HepG2 (cell line): ENCODE results near the gene MPG. TPM values are rescaled to one million over a fixed set of nuclear protein-coding genes. Genes with fewer than 3 reads are reported as not detected.

Experiments used
- ATRX ChIP-seq: sonication (generic); formaldehyde crosslinking; IDR thresholded peaks from 2 replicates; pipeline ENCODE4 v1.4.0; 2020; ENCODE audit warnings: missing genetic modification reagents, borderline replicate concordance
- CBX2 ChIP-seq, 2 experiments: fragments of 200-600 bp in 1 of 2; sonication (generic); formaldehyde crosslinking in 1 of 2; IDR thresholded peaks; 2 replicates each; pipeline versions ENCODE4 v1.7.0 to v1.8.1; 2018 to 2022; ENCODE audit warnings: low read depth in 2 of 2, low read length in 1 of 2, mild to moderate bottlenecking in 1 of 2, missing genetic modification reagents in 1 of 2
- GATAD1 ChIP-seq: IDR thresholded peaks from 2 replicates; pipeline ENCODE4 v1.6.1; 2016; ENCODE audit warnings: missing genetic modification reagents, missing compliant biosample characterization
- HHEX ChIP-seq: IDR thresholded peaks from 2 replicates; pipeline ENCODE4 v1.6.1; 2016; ENCODE audit warnings: control low read depth
- MTF1 ChIP-seq: sonication (generic); formaldehyde crosslinking; IDR thresholded peaks from 2 replicates; pipeline ENCODE4 v1.5.0; 2020; ENCODE audit warnings: missing genetic modification reagents
- NFIB ChIP-seq: sonication (generic); formaldehyde crosslinking; IDR thresholded peaks from 2 replicates; pipeline ENCODE4 v1.9.0; 2021; ENCODE audit warnings: missing genetic modification reagents, mild to moderate bottlenecking, borderline replicate concordance
- NFKBIZ ChIP-seq: IDR thresholded peaks from 2 replicates; pipeline ENCODE4 v1.6.1; 2018; ENCODE audit warnings: missing genetic modification reagents, missing compliant biosample characterization
- NR0B2 ChIP-seq: sonication (generic); formaldehyde crosslinking; IDR thresholded peaks from 2 replicates; pipeline ENCODE4 v1.4.0; 2020; ENCODE audit warnings: mild to moderate bottlenecking, missing genetic modification reagents
- PRDM10 ChIP-seq: sonication (generic); formaldehyde crosslinking; IDR thresholded peaks from 2 replicates; pipeline ENCODE4 v1.4.0; 2020; ENCODE audit warnings: low read depth, missing genetic modification reagents
- RFXANK ChIP-seq: IDR thresholded peaks from 2 replicates; pipeline ENCODE4 v1.6.1; 2016
- SRF ChIP-seq: IDR thresholded peaks from 2 replicates; pipeline ENCODE4 v1.6.1; 2011; ENCODE audit warnings: mild to moderate bottlenecking, low read depth, low read length, moderate library complexity
- TCF7 ChIP-seq: sonication (generic); IDR thresholded peaks from 2 replicates; pipeline ENCODE4 v1.6.1; 2016; ENCODE audit warnings: antibody characterized with exemption, low read depth
- ZFP90 ChIP-seq: sonication (generic); formaldehyde crosslinking; IDR thresholded peaks from 2 replicates; pipeline ENCODE4 v1.8.0; 2022; ENCODE audit warnings: missing genetic modification reagents, mild to moderate bottlenecking, inconsistent platforms, borderline replicate concordance
- ZMYM3 ChIP-seq: sonication (generic); formaldehyde crosslinking; IDR thresholded peaks from 2 replicates; pipeline ENCODE4 v1.5.1; 2020; ENCODE audit warnings: mild to moderate bottlenecking, missing genetic modification reagents
- ZNF281 ChIP-seq: sonication (generic); formaldehyde crosslinking; IDR thresholded peaks from 2 replicates; pipeline ENCODE4 v1.4.0; 2020; ENCODE audit warnings: missing genetic modification reagents, borderline replicate concordance
- ZNF451 ChIP-seq: sonication (generic); formaldehyde crosslinking; IDR thresholded peaks from 2 replicates; pipeline ENCODE4 v1.5.0; 2020; ENCODE audit warnings: mild to moderate bottlenecking, missing genetic modification reagents
- ZNF547 ChIP-seq: sonication (generic); formaldehyde crosslinking; IDR thresholded peaks from 2 replicates; pipeline ENCODE4 v1.5.1; 2020; ENCODE audit warnings: mild to moderate bottlenecking, missing genetic modification reagents
- ZNF790 ChIP-seq: sonication (generic); formaldehyde crosslinking; IDR thresholded peaks from 2 replicates; pipeline ENCODE4 v1.8.0; 2022; ENCODE audit warnings: missing genetic modification reagents, mild to moderate bottlenecking, borderline replicate concordance
- ZNF792 ChIP-seq: IDR thresholded peaks from 2 replicates; pipeline ENCODE4 v1.6.1; 2016
- ZSCAN20 ChIP-seq: sonication (generic); formaldehyde crosslinking; IDR thresholded peaks from 2 replicates; pipeline ENCODE4 v1.4.0; 2020; ENCODE audit warnings: missing genetic modification reagents, mild to moderate bottlenecking, borderline replicate concordance
- polyA plus RNA-seq, 8 experiments: library from polyadenylated mRNA; depleted of rRNA in 3 of 8; stranded (reverse) in 7 of 8; unstranded in 1 of 8; fragments of >200 nt; fragmentation: Illumina TruSeq in 4 of 8; extraction: Trizol in 4 of 8; gene quantifications; 2 replicates each; pipeline versions ENCODE4 v1.2.1 to v1.2.3, GENCODE V29; 2011 to 2016; ENCODE audit warnings: low read depth in 4 of 8, missing spikeins in 1 of 8, mixed read lengths in 1 of 8; ENCODE audit not compliant: insufficient read depth in 1 of 8
- total RNA-seq, 5 experiments: library from RNA; depleted of rRNA; stranded (reverse); fragments of >200 nt; fragmentation: Illumina TruSeq; extraction: Trizol; gene quantifications; 2 replicates each; pipeline ENCODE4 v1.2.3, GENCODE V29; 2016; ENCODE audit warnings: low read depth in 1 of 5
- TF ChIP-seq, protein P1 (sequence below): sonication (generic); formaldehyde crosslinking; IDR thresholded peaks from 2 replicates; pipeline ENCODE4 v1.4.0; 2020; ENCODE audit warnings: missing genetic modification reagents
- TF ChIP-seq, protein P2 (sequence below): conservative IDR thresholded peaks from 2 replicates; pipeline ENCODE4 v1.6.1; 2018; ENCODE audit warnings: missing genetic modification reagents

Gene MPG
- total and polyA plus RNA-seq, 2 of the 13 experiments (the other 11 are each of a cell fraction or from before 2014, with no cell fraction given): 59.1 to 62.5 TPM

DNA sequence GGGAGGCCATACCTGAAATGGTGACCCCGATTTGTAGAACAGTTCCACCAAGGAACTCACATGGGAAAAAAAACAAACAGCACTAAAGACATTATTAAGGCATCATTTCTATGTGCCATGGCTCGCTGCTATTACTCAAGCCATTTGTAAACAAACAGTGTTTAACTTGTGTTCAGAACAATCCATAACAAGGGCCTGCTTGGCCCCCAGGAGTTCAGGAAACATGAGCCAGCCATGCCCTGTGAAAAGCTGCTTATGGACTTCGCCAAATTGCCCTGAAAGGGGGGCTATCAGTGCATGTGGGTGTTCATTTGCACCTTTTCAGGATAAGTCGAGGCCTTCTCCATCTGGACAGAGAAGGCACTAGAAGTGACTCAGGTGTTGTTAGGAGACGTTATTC, 32.6 kb upstream of the MPG start (continued):
- no peak for TF ChIP-seq NFIB (CRISPR knock-in tag)
- TF ChIP-seq, protein P1, sequence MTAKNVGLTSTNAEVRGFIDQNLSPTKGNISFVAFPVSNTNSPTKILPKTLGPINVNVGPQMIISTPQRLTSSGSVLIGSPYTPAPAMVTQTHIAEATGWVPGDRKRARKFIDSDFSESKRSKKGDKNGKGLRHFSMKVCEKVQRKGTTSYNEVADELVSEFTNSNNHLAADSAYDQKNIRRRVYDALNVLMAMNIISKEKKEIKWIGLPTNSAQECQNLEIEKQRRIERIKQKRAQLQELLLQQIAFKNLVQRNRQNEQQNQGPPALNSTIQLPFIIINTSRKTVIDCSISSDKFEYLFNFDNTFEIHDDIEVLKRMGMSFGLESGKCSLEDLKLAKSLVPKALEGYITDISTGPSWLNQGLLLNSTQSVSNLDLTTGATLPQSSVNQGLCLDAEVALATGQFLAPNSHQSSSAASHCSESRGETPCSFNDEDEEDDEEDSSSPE: no peak
- no peak for TF ChIP-seq TCF7
- 0 out of 2 replicates have a peak, but pooled peaks have one; percentile 57 for TF ChIP-seq NFKBIZ
- TF ChIP-seq NR0B2 (CRISPR knock-in tag): no peak
- peak; percentile 32; the same call in 1 of the 2 replicates for TF ChIP-seq GATAD1
- no peak for TF ChIP-seq ZSCAN20 (CRISPR knock-in tag)
- no peak for TF ChIP-seq ATRX (CRISPR knock-in tag)
- no peak for TF ChIP-seq ZFP90 (CRISPR knock-in tag)
- no peak for TF ChIP-seq CBX2 (IDR thresholded peaks at IDR 0.05; ENCODE audit: low read depth, low read length)
- no peak for TF ChIP-seq CBX2 (CRISPR knock-in tag; IDR thresholded peaks at IDR 0.05; ENCODE audit: low read depth)
- TF ChIP-seq ZMYM3: 0 out of 2 replicates have a peak, but pooled peaks have one; percentile 12
- no peak for TF ChIP-seq SRF
- TF ChIP-seq, protein P2, sequence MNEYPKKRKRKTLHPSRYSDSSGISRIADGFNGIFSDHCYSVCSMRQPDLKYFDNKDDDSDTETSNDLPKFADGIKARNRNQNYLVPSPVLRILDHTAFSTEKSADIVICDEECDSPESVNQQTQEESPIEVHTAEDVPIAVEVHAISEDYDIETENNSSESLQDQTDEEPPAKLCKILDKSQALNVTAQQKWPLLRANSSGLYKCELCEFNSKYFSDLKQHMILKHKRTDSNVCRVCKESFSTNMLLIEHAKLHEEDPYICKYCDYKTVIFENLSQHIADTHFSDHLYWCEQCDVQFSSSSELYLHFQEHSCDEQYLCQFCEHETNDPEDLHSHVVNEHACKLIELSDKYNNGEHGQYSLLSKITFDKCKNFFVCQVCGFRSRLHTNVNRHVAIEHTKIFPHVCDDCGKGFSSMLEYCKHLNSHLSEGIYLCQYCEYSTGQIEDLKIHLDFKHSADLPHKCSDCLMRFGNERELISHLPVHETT (CRISPR knock-in tag): no peak
- TF ChIP-seq MTF1: no peak
- TF ChIP-seq RFXANK (CRISPR knock-in tag): no peak
- TF ChIP-seq ZNF547 (CRISPR knock-in tag): no peak
- TF ChIP-seq PRDM10 (CRISPR knock-in tag): peak; percentile 96
- no peak for TF ChIP-seq ZNF790 (CRISPR knock-in tag)
- no peak for TF ChIP-seq ZNF792 (CRISPR knock-in tag)
- no peak for TF ChIP-seq ZNF281 (CRISPR knock-in tag)
- TF ChIP-seq HHEX (CRISPR knock-in tag): peak; percentile 84
- TF ChIP-seq ZNF451 (CRISPR knock-in tag): no peak
